Stimulated activated naive B cell treated with anti-CD40 and anti-IgM and Interleukin-4, amounts not matched to agents 10 μg/mL and 1 μg/mL and 100 μg/mL, for 72 hours (primary cell): Measurements from ENCODE around the gene SV2C.

ENCODE experiments used
- ATAC-seq, 2 donors: fragments of 150-1000 bp; cut with Tn5 transposase; replicated peaks; 2 replicates each; pipeline ENCODE4 v1.10.0; 2021; ENCODE audit warnings: moderate library complexity in 1 of 2
- DNase-seq: peaks from one replicate; pipeline ENCODE4 v3.0.0; 2021
- H3K27ac Mint-ChIP-seq: one replicate; pipeline ENCODE4 v1.8.0; 2022; ENCODE audit warnings: mild to moderate bottlenecking, mixed read lengths
- H3K27me3 Mint-ChIP-seq, 2 donors: one replicate each; pipeline ENCODE4 v1.8.0; 2022; ENCODE audit warnings: mixed read lengths in 2 of 2
- H3K36me3 Mint-ChIP-seq, 2 donors: one replicate each; pipeline ENCODE4 v1.8.0; 2022; ENCODE audit warnings: mixed read lengths in 2 of 2, mild to moderate bottlenecking in 1 of 2
- H3K4me1 Mint-ChIP-seq, 2 donors: one replicate each; pipeline ENCODE4 v1.8.0; 2022; ENCODE audit warnings: mixed read lengths in 2 of 2, mild to moderate bottlenecking in 1 of 2
- H3K4me3 Mint-ChIP-seq, 2 donors: one replicate each; pipeline ENCODE4 v1.8.0; 2022; ENCODE audit warnings: mild to moderate bottlenecking in 2 of 2, mixed read lengths in 2 of 2, moderate library complexity in 1 of 2
- H3K9me3 Mint-ChIP-seq, 2 donors: one replicate each; pipeline ENCODE4 v1.8.0; 2022; ENCODE audit warnings: mixed read lengths in 2 of 2, mild to moderate bottlenecking in 1 of 2

SV2C gene

GRCh38 chr5:76163111-76163628 is 80.0 kb downstream of the SV2C start:
- Mint-ChIP-seq H3K4me3 (no peak overlapping the region), H3K9me3 (peaks cover 3 to 5% of the 10 kb centered on the region in 2 donors), H3K27ac (no peak overlapping the region), H3K27me3 (peaks cover 11 to 14% of the 10 kb centered on the region in 2 donors), H3K36me3 (no peaks in the 10 kb centered on the region), H3K4me1 (no peaks in the 10 kb centered on the region)
- DNase-seq (no peak), ATAC-seq (no peak)

GRCh38 chr5:76165029-76165428 is 81.8 kb downstream of the SV2C start:
- no peak for DNase-seq
- Mint-ChIP-seq H3K27ac (no peak overlapping the region), H3K4me3 (no peak overlapping the region), H3K4me1 (no peaks in the 10 kb centered on the region), H3K9me3 (peaks cover 3 to 5% of the 10 kb centered on the region in 2 donors), H3K27me3 (peaks cover 17 to 20% of the 10 kb centered on the region in 2 donors), H3K36me3 (no peaks in the 10 kb centered on the region)
- ATAC-seq: no peak

GRCh38 chr5:76165711-76166374 is 82.7 kb downstream of the SV2C start:
- Mint-ChIP-seq H3K27me3 (peaks cover 17 to 20% of the 10 kb centered on the region in 2 donors), H3K36me3 (no peaks in the 10 kb centered on the region), H3K4me3 (no peak overlapping the region), H3K4me1 (no peaks in the 10 kb centered on the region), H3K27ac (no peak overlapping the region), H3K9me3 (peaks cover 3 to 5% of the 10 kb centered on the region in 2 donors)
- no peak for ATAC-seq
- DNase-seq: no peak

GRCh38 chr5:76166886-76167576 is 83.8 kb downstream of the SV2C start:
- Mint-ChIP-seq H3K27me3 (peaks cover 17 to 20% of the 10 kb centered on the region in 2 donors), H3K36me3 (no peaks in the 10 kb centered on the region), H3K4me1 (no peaks in the 10 kb centered on the region), H3K9me3 (peaks cover 3 to 5% of the 10 kb centered on the region in 2 donors), H3K27ac (no peak overlapping the region), H3K4me3 (no peak overlapping the region)
- DNase-seq (no peak), ATAC-seq (no peak)

GRCh38 chr5:76169146-76169905 is 86.1 kb downstream of the SV2C start:
- no peak overlapping the region for H3K27ac Mint-ChIP-seq
- no peaks in the 10 kb centered on the region for H3K36me3 Mint-ChIP-seq
- no peak overlapping the region for H3K4me3 Mint-ChIP-seq
- no peak for DNase-seq
- H3K27me3 Mint-ChIP-seq: peaks cover 18 to 20% of the 10 kb centered on the region in 2 donors
- no peak for ATAC-seq
- H3K4me1 Mint-ChIP-seq: no peaks in the 10 kb centered on the region
- peaks cover 3 to 5% of the 10 kb centered on the region in 2 donors for H3K9me3 Mint-ChIP-seq

GRCh38 chr5:76174101-76174500 is 90.9 kb downstream of the SV2C start:
- no peak overlapping the region for H3K4me3 Mint-ChIP-seq
- DNase-seq: no peak
- H3K27me3 Mint-ChIP-seq: peaks cover 6 to 13% of the 10 kb centered on the region in 2 donors
- H3K36me3 Mint-ChIP-seq: no peaks in the 10 kb centered on the region
- H3K4me1 Mint-ChIP-seq: peaks cover 14 to 20% of the 10 kb centered on the region in 2 donors
- no peak for ATAC-seq
- no peak overlapping the region for H3K27ac Mint-ChIP-seq
- no peaks in the 10 kb centered on the region for H3K9me3 Mint-ChIP-seq

GRCh38 chr5:76175051-76175666 is 92.0 kb downstream of the SV2C start:
- Mint-ChIP-seq H3K4me3 (peak overlapping the region; percentile 32 to 69), H3K27ac (no peak overlapping the region), H3K9me3 (no peaks in the 10 kb centered on the region), H3K27me3 (peaks cover 6 to 13% of the 10 kb centered on the region in 2 donors), H3K36me3 (no peaks in the 10 kb centered on the region), H3K4me1 (peaks cover 14 to 20% of the 10 kb centered on the region in 2 donors)
- ATAC-seq (peak; percentile 42 to 52), DNase-seq (peak; percentile 27)

GRCh38 chr5:76175821-76176403 is 92.7 kb downstream of the SV2C start:
- Mint-ChIP-seq H3K27me3 (peaks cover 6 to 13% of the 10 kb centered on the region in 2 donors), H3K27ac (peak overlapping the region; percentile 70), H3K36me3 (no peaks in the 10 kb centered on the region), H3K9me3 (no peaks in the 10 kb centered on the region), H3K4me3 (peak overlapping the region; percentile 64 to 69), H3K4me1 (peaks cover 14 to 20% of the 10 kb centered on the region in 2 donors)
- DNase-seq: peak; percentile 1
- peak; percentile 86 for ATAC-seq

- Mint-ChIP-seq H3K9me3 (no peaks in the 10 kb centered on the region), H3K27ac (no peak overlapping the region), H3K4me1 (peaks cover 14 to 20% of the 10 kb centered on the region in 2 donors), H3K36me3 (no peaks in the 10 kb centered on the region), H3K27me3 (peaks cover 6 to 16% of the 10 kb centered on the region in 2 donors), H3K4me3 (no peak overlapping the region)
- DNase-seq (no peak), ATAC-seq (peak; percentile 50 to 52)
Observed at GRCh38 chr5:76177978-76178377, 94.8 kb downstream of the SV2C start.

GRCh38 chr5:76178913-76179312 is 95.7 kb downstream of the SV2C start:
- Mint-ChIP-seq H3K27ac (no peak overlapping the region), H3K27me3 (peaks cover 13 to 22% of the 10 kb centered on the region in 2 donors), H3K4me3 (no peak overlapping the region), H3K9me3 (no peaks in the 10 kb centered on the region), H3K36me3 (no peaks in the 10 kb centered on the region), H3K4me1 (peaks cover 14 to 20% of the 10 kb centered on the region in 2 donors)
- DNase-seq: no peak
- no peak for ATAC-seq

GRCh38 chr5:76180814-76181805 is 97.9 kb downstream of the SV2C start:
- peak; percentile 36 to 50 for ATAC-seq
- Mint-ChIP-seq H3K27me3 (peaks cover 12% of the 10 kb centered on the region in 2 donors), H3K4me3 (no peak overlapping the region)

GRCh38 chr5:76187386-76187785 is 104.2 kb downstream of the SV2C start:
- Mint-ChIP-seq H3K9me3 (peaks cover 4 to 11% of the 10 kb centered on the region in 2 donors), H3K27me3 (peaks cover 7 to 17% of the 10 kb centered on the region in 2 donors), H3K36me3 (no peaks in the 10 kb centered on the region), H3K4me3 (no peak overlapping the region), H3K4me1 (peaks cover 2 to 12% of the 10 kb centered on the region in 2 donors), H3K27ac (no peak overlapping the region)
- ATAC-seq: peak; percentile 65 to 87
- DNase-seq: no peak

More at GRCh38 chr5:76180814-76181805, 97.9 kb downstream of the SV2C start:
- peaks cover 4 to 8% of the 10 kb centered on the region in 2 donors for H3K4me1 Mint-ChIP-seq
- peaks cover 0 to 3% of the 10 kb centered on the region in 2 donors for H3K9me3 Mint-ChIP-seq
- H3K27ac Mint-ChIP-seq: no peak overlapping the region
- no peaks in the 10 kb centered on the region for H3K36me3 Mint-ChIP-seq
- no peak for DNase-seq

GRCh38 chr5:76190356-76190755 is 107.2 kb downstream of the SV2C start:
- Mint-ChIP-seq H3K27me3 (peaks cover 0 to 8% of the 10 kb centered on the region in 2 donors), H3K36me3 (no peaks in the 10 kb centered on the region), H3K4me3 (no peak overlapping the region), H3K4me1 (peaks cover 2 to 12% of the 10 kb centered on the region in 2 donors), H3K27ac (no peak overlapping the region), H3K9me3 (peaks cover 4 to 11% of the 10 kb centered on the region in 2 donors)
- DNase-seq: no peak
- no peak for ATAC-seq
